Karpas-422 (cell line): Measurements from ENCODE around the gene SUGCT. TPM values are rescaled to one million over a fixed set of nuclear protein-coding genes. Genes with fewer than 3 reads are reported as not detected.
A peak's percentile ranks its signal among the peaks of the same experiment; 100 is the strongest.

Source experiments
- DNase-seq: peaks from one replicate; pipeline ENCODE4 v3.0.0-alpha.2; 2015
- H2AFZ ChIP-seq: fragments of 200-600 bp; sonication (generic); 2 replicates; pipeline ENCODE4 v1.6.1; 2014; ENCODE audit warnings: antibody characterized with exemption, low read length, mixed read lengths
- H3K27ac ChIP-seq: fragments of 200-600 bp; sonication (generic); 2 replicates; pipeline ENCODE4 v1.5.1; 2014; ENCODE audit warnings: mild to moderate bottlenecking, low read length, moderate library complexity
- H3K27me3 ChIP-seq: fragments of 200-600 bp; sonication (generic); 2 replicates; pipeline ENCODE4 v1.6.1; 2014; ENCODE audit warnings: low read length, mixed read lengths
- H3K36me3 ChIP-seq: fragments of 200-600 bp; sonication (generic); 2 replicates; pipeline ENCODE4 v1.6.1; 2014; ENCODE audit warnings: low read length, mixed read lengths; ENCODE audit not compliant: insufficient read depth
- H3K4me1 ChIP-seq: fragments of 200-600 bp; sonication (generic); 2 replicates; pipeline ENCODE4 v1.6.1; 2014; ENCODE audit warnings: mild to moderate bottlenecking, low read length, mixed read lengths
- H3K4me2 ChIP-seq: fragments of 200-600 bp; sonication (generic); 2 replicates; pipeline ENCODE4 v1.6.1; 2014; ENCODE audit warnings: low read length, low read depth, mild to moderate bottlenecking; ENCODE audit not compliant: poor library complexity, severe bottlenecking
- H3K4me3 ChIP-seq: fragments of 200-600 bp; sonication (generic); 2 replicates; pipeline ENCODE4 v1.5.1; 2014; ENCODE audit warnings: mild to moderate bottlenecking, antibody characterized with exemption, low read length, mixed read lengths
- H3K79me2 ChIP-seq: fragments of 200-600 bp; sonication (generic); 2 replicates; pipeline ENCODE4 v1.6.1; 2014; ENCODE audit warnings: mild to moderate bottlenecking, low read length, mixed read lengths
- H3K9ac ChIP-seq: fragments of 200-600 bp; sonication (generic); 2 replicates; pipeline ENCODE4 v1.6.0; 2014; ENCODE audit warnings: low read length
- H3K9me2 ChIP-seq: fragments of 200-600 bp; sonication (generic), shearing (Covaris generic); replicated peaks from 2 replicates; pipeline ENCODE4 v1.6.0; 2014; ENCODE audit warnings: mild to moderate bottlenecking, low read length, moderate library complexity; ENCODE audit not compliant: insufficient read depth
- H3K9me3 ChIP-seq: fragments of 300-700, 200-600 bp; sonication (generic); 2 replicates; pipeline ENCODE4 v1.6.1; 2014; ENCODE audit warnings: low read length, mixed read lengths
- H4K20me1 ChIP-seq: fragments of 200-600 bp; sonication (generic); 2 replicates; pipeline ENCODE4 v1.6.1; 2014; ENCODE audit warnings: mild to moderate bottlenecking, antibody characterized with exemption, low read length, low read depth; ENCODE audit not compliant: insufficient read depth
- total RNA-seq: library from RNA; depleted of rRNA; stranded (reverse); fragments of >200 nt; shearing (Covaris generic); gene quantifications from 2 replicates; pipeline ENCODE4 v1.2.3, GENCODE V29; 2014; ENCODE audit warnings: low replicate concordance

SUGCT gene
- total RNA-seq, 1 experiment from 2014 or later, result 0.48 TPM

- Histone ChIP-seq H4K20me1 (no peaks in the 10 kb centered on the region), H2AFZ (no peak overlapping the region), H3K9me3 (no peaks in the 10 kb centered on the region), H3K27me3 (no peaks in the 10 kb centered on the region), H3K79me2 (no peaks in the 10 kb centered on the region), H3K4me1 (peaks cover 4% of the 10 kb centered on the region; the same call in 1 of the 2 replicates), H3K9me2 (no peaks in the 10 kb centered on the region), H3K27ac (no peak overlapping the region), H3K4me2 (no peak overlapping the region), H3K36me3 (no peaks in the 10 kb centered on the region), H3K4me3 (no peak overlapping the region), H3K9ac (no peak overlapping the region)
- no peak for DNase-seq
These were observed 95.3 kb downstream of the SUGCT start for GRCh38 chr7:40230101-40230500.

GRCh38 chr7:40231796-40232195 lies 97.0 kb downstream of the SUGCT start:
- Histone ChIP-seq H4K20me1 (no peaks in the 10 kb centered on the region), H3K4me3 (no peak overlapping the region), H3K4me1 (peaks cover 4% of the 10 kb centered on the region; the same call in 1 of the 2 replicates), H3K9ac (no peak overlapping the region), H3K27ac (no peak overlapping the region), H3K9me3 (no peaks in the 10 kb centered on the region), H3K9me2 (no peaks in the 10 kb centered on the region), H2AFZ (no peak overlapping the region), H3K4me2 (no peak overlapping the region), H3K27me3 (no peaks in the 10 kb centered on the region), H3K79me2 (no peaks in the 10 kb centered on the region), H3K36me3 (no peaks in the 10 kb centered on the region)
- no peak for DNase-seq

- no peak overlapping the region for H2AFZ ChIP-seq
- H4K20me1 ChIP-seq, result no peaks in the 10 kb centered on the region
- no peak overlapping the region for H3K27ac ChIP-seq
- H3K9me2 ChIP-seq, result no peaks in the 10 kb centered on the region
- no peaks in the 10 kb centered on the region for H3K36me3 ChIP-seq
- no peaks in the 10 kb centered on the region for H3K9me3 ChIP-seq
- H3K4me1 ChIP-seq, result peaks cover 4% of the 10 kb centered on the region; the same call in 1 of the 2 replicates
- H3K4me3 ChIP-seq, result no peak overlapping the region
- H3K9ac ChIP-seq, result no peak overlapping the region
- DNase-seq, result peak; percentile 66
- H3K79me2 ChIP-seq, result no peaks in the 10 kb centered on the region
- H3K4me2 ChIP-seq, result no peak overlapping the region
- H3K27me3 ChIP-seq, result no peaks in the 10 kb centered on the region
These were observed 97.6 kb downstream of the SUGCT start for GRCh38 chr7:40232242-40232893.

- Histone ChIP-seq H4K20me1 (no peaks in the 10 kb centered on the region), H3K9me3 (no peaks in the 10 kb centered on the region), H3K4me2 (no peak overlapping the region), H3K9me2 (no peaks in the 10 kb centered on the region), H3K4me3 (no peak overlapping the region), H3K79me2 (no peaks in the 10 kb centered on the region), H3K9ac (no peak overlapping the region), H3K4me1 (peaks cover 4% of the 10 kb centered on the region; the same call in 1 of the 2 replicates), H3K36me3 (no peaks in the 10 kb centered on the region), H3K27ac (no peak overlapping the region), H2AFZ (no peak overlapping the region), H3K27me3 (no peaks in the 10 kb centered on the region)
- DNase-seq, result no peak
These were observed 99.2 kb downstream of the SUGCT start for GRCh38 chr7:40234046-40234445.

- Histone ChIP-seq H3K9ac (no peak overlapping the region), H3K4me3 (no peak overlapping the region), H3K4me2 (no peak overlapping the region), H3K4me1 (peaks cover 4% of the 10 kb centered on the region; the same call in 1 of the 2 replicates), H3K36me3 (no peaks in the 10 kb centered on the region), H3K27me3 (no peaks in the 10 kb centered on the region), H3K9me2 (no peaks in the 10 kb centered on the region), H4K20me1 (no peaks in the 10 kb centered on the region), H3K27ac (no peak overlapping the region), H2AFZ (no peak overlapping the region), H3K9me3 (no peaks in the 10 kb centered on the region), H3K79me2 (no peaks in the 10 kb centered on the region)
- no peak for DNase-seq
These were observed 99.9 kb downstream of the SUGCT start for GRCh38 chr7:40234666-40235065.

GRCh38 chr7:40237731-40238130 lies 102.9 kb downstream of the SUGCT start:
- no peak for DNase-seq
- H3K27me3 ChIP-seq, result no peaks in the 10 kb centered on the region
- H3K4me3 ChIP-seq, result no peak overlapping the region
- H4K20me1 ChIP-seq, result no peaks in the 10 kb centered on the region
- H2AFZ ChIP-seq, result no peak overlapping the region
- H3K79me2 ChIP-seq, result no peaks in the 10 kb centered on the region
- H3K27ac ChIP-seq, result no peak overlapping the region
- H3K36me3 ChIP-seq, result no peaks in the 10 kb centered on the region
- H3K9ac ChIP-seq, result no peak overlapping the region
- no peaks in the 10 kb centered on the region; the same call in 1 of the 2 replicates for H3K4me1 ChIP-seq
- no peak overlapping the region for H3K4me2 ChIP-seq
- no peaks in the 10 kb centered on the region for H3K9me3 ChIP-seq
- no peaks in the 10 kb centered on the region for H3K9me2 ChIP-seq

- no peaks in the 10 kb centered on the region; the same call in 1 of the 2 replicates for H3K4me1 ChIP-seq
- H3K27me3 ChIP-seq, result no peaks in the 10 kb centered on the region
- H3K9me3 ChIP-seq, result no peaks in the 10 kb centered on the region
- H2AFZ ChIP-seq, result no peak overlapping the region
- H4K20me1 ChIP-seq, result no peaks in the 10 kb centered on the region
- H3K79me2 ChIP-seq, result no peaks in the 10 kb centered on the region
- no peak overlapping the region for H3K4me3 ChIP-seq
- H3K4me2 ChIP-seq, result no peak overlapping the region
- H3K9ac ChIP-seq, result no peak overlapping the region
- no peak for DNase-seq
- no peaks in the 10 kb centered on the region for H3K9me2 ChIP-seq
- H3K27ac ChIP-seq, result no peak overlapping the region
- no peaks in the 10 kb centered on the region for H3K36me3 ChIP-seq
These were observed 105.0 kb downstream of the SUGCT start for GRCh38 chr7:40239755-40240303.

GRCh38 chr7:40243076-40243475 lies 108.3 kb downstream of the SUGCT start:
- Histone ChIP-seq H3K27me3 (no peaks in the 10 kb centered on the region), H3K9me3 (no peaks in the 10 kb centered on the region)

More at GRCh38 chr7:40243076-40243475, 108.3 kb downstream of the SUGCT start:
- H3K4me2 ChIP-seq, result no peak overlapping the region
- H3K9ac ChIP-seq, result no peak overlapping the region
- DNase-seq, result no peak
- H3K79me2 ChIP-seq, result no peaks in the 10 kb centered on the region
- H4K20me1 ChIP-seq, result no peaks in the 10 kb centered on the region
- no peak overlapping the region for H3K27ac ChIP-seq
- no peaks in the 10 kb centered on the region for H3K4me1 ChIP-seq
- no peak overlapping the region for H2AFZ ChIP-seq
- H3K4me3 ChIP-seq, result no peak overlapping the region
- H3K36me3 ChIP-seq, result no peaks in the 10 kb centered on the region
- no peaks in the 10 kb centered on the region for H3K9me2 ChIP-seq
